OCI-LY1 (cell line): Measurements from ENCODE around the gene HOXC10.

Experiments
- CTCF ChIP-seq: fragments of 200-600 bp; sonication (generic), shearing (Covaris generic); IDR thresholded peaks from 2 replicates; pipeline ENCODE4 v1.5.1; 2017; ENCODE audit warnings: mild to moderate bottlenecking, antibody characterized with exemption, low read length, moderate library complexity, mixed read lengths
- EZH2 ChIP-seq: fragments of 200-600 bp; sonication (generic), shearing (Covaris generic); IDR thresholded peaks from 2 replicates; pipeline ENCODE4 v1.8.0; 2017; ENCODE audit warnings: borderline replicate concordance, mixed run types, mild to moderate bottlenecking, antibody characterized with exemption, low read length, moderate library complexity, mixed read lengths

GRCh38 chr12:53987787-53988230 is 2.9 kb downstream of the HOXC10 start:
- TF ChIP-seq EZH2 = no peak
- TF ChIP-seq CTCF = no peak
